Measurements from ENCODE around the gene PJA2.
"Not testable (repeated sequence)": the region's sequence is repeated elsewhere in the genome, so short reads cannot be mapped to it uniquely, and the experiment has no call there.

DNA sequence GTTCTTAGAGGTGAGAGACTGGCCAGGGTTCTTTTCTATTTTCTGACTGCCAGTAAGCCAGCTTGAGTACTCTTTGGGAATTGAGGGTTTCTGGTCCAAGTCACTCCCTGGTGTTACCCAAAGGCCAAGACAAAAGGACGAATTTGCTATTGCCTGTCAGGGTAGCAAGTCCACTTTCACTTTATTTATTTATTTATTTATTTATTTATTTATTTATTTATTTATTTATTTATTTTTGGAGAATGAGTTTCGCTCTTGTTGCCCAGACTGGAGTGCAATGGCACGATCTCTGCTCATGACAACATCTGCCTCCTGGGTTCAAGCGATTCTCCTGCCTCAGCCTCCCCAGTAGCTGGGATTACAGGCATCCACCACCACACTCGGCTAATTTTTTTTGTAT lies 15.7 kb upstream of the PJA2 start:
- not testable (repeated sequence) for TF ChIP-seq POLR2A (IDR thresholded peaks at IDR 0.05)
- TF ChIP-seq, protein P1, sequence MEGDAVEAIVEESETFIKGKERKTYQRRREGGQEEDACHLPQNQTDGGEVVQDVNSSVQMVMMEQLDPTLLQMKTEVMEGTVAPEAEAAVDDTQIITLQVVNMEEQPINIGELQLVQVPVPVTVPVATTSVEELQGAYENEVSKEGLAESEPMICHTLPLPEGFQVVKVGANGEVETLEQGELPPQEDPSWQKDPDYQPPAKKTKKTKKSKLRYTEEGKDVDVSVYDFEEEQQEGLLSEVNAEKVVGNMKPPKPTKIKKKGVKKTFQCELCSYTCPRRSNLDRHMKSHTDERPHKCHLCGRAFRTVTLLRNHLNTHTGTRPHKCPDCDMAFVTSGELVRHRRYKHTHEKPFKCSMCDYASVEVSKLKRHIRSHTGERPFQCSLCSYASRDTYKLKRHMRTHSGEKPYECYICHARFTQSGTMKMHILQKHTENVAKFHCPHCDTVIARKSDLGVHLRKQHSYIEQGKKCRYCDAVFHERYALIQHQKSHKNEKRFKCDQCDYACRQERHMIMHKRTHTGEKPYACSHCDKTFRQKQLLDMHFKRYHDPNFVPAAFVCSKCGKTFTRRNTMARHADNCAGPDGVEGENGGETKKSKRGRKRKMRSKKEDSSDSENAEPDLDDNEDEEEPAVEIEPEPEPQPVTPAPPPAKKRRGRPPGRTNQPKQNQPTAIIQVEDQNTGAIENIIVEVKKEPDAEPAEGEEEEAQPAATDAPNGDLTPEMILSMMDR (IDR thresholded peaks at IDR 0.05), result not testable (repeated sequence)
